NCI-H128 (cell line): Measurements from ENCODE around the gene DUSP5.
"Not testable (repeated sequence)": the region's sequence is repeated elsewhere in the genome, so short reads cannot be mapped to it uniquely, and the experiment has no call there.

Experiments
- DNase-seq: peaks from one replicate; lab custom pipeline; 2025; ENCODE audit not compliant: unreplicated experiment; lab: John Stamatoyannopoulos, UW

Gene DUSP5, protein sequence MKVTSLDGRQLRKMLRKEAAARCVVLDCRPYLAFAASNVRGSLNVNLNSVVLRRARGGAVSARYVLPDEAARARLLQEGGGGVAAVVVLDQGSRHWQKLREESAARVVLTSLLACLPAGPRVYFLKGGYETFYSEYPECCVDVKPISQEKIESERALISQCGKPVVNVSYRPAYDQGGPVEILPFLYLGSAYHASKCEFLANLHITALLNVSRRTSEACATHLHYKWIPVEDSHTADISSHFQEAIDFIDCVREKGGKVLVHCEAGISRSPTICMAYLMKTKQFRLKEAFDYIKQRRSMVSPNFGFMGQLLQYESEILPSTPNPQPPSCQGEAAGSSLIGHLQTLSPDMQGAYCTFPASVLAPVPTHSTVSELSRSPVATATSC

DNA sequence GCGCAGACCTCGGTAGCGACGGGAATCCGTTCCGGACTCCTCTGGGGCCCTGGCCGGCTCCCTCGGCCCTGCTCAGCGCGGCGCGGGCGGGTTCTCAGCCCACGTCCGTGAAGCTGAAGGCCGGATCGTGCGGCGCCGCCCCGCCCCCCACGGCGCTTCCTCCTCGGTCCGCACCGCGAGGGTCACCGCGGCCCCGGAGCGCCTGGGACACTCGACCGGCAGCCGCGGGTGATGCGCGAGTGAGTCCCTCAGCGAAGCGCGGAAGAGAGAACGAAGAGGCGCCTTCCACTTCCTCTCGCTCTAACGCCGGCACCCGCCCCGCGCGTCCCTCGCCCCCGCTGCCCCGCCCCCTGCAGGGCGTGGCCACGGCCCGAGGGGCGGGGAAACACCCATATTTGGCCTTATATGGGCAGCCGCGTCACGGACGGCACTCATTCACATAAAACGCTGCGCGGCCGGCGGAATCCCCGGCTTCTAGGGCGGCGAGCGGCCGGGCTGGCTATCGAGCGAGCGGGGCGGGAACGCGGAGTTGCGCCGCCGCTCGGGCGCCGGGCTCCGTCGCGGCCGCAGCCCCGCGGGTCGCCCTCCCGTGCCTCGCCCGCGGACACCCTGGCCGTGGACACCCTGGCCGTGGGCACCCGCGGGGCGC, at the start of gene DUSP5:
TSS of gene DUSP5 (plus strand) at position 470 of the 649 bp plus-strand sequence. CDS start 215 bp downstream, outside the sequence.
- DNase-seq = peak; percentile 28

DNA sequence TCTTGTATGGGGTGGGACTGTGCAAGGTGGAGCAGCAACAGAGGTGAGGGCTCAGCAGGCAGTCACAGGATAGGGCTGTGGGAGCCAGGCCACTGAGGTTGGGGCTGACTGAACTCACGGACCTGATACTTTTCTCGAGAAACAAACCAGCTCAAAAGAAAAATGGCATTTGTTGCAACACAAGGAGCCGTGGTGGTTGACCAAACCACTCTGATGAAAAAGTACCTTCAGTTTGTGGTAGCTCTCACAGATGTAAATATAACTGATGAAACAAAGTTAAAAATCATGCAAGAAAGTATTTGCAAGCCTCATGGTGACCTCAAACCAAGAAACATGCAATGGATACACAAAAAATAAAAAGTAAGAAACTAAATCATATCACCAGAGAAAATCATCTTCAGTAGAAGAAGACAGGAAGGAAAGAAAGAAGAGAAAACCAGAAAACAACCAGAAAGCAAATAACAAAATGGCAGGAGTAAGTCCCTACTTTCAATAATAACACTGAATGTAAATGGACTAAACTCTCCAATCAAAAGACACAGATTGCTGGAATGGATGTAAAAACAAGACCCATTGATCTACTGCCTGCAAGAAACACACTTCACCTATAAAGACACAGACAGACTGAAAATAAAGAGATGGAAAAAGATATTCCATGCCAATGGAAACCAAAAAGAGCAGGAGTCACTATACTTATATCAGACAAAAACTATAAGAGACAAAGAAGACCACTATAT, 48.9 kb upstream of the DUSP5 start:
- DNase-seq = no peak

DNA sequence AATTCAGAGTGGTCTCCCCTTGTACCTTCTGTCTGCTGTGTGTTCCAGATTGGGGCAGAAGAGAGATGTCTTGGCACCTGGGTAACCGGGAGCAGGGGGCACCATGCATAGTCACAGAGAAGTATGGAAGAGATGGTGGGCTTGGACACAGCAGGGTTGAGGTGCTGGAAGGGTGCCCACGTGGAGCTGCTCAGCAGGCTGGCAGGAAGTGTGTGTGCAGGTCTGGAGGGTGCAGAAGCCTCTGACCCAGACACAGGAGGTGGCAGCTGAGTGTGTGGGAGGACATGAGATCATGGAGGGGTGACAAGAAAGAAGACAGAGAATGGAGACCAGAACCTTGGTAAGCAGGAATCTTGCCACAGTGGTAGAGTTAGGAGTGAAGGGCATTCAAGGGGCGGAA, 42.3 kb upstream of the DUSP5 start:
- DNase-seq = no peak

DNA sequence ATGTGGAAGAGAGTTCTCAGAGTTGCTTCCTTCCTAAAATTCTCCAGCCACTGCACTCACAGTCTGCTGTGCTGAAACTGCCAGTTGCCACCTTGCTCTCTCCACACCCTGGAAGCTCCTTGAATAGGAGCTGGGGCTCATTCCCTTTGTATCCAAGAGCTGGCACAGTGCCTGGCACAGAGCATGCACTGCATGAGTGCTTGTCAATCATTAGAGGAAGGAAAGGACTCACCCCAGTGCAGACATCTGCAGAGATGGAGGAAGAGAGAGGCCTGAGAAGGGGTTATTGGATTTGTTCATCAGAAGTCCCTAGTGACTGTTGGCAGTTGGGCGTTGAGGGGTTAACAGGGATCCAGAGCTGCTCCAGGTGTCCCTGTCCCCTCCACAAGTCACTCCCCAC, 41.7 kb upstream of the DUSP5 start:
- DNase-seq = no peak

DNA sequence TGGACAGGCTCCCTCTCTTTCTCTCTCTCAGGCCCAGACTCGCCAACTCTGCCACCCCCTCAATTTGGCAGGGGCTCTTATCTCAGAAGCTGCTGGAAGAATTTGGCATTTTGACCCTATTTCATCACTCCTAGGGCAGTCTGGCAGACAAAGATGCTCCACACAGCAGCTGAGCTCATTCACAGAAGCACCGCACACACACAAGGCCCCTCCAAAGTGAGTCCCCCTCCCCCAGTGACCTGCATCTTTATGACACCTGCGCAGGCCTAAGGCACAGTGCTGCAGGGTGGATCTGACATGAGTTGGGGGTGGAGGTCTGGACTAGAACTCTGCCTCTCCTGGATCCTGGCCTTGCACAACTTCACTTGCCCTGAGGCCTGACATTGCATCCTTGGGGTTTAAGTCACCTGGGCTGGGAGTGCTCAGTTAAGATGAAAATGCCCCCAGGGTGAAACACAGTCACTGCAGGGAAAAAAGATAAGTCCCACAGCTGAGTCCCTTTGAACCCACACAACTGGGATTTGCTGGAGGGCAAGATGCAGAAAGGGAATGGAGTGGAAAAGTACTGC, 41.1 kb upstream of the DUSP5 start:
- DNase-seq = no peak

DNA sequence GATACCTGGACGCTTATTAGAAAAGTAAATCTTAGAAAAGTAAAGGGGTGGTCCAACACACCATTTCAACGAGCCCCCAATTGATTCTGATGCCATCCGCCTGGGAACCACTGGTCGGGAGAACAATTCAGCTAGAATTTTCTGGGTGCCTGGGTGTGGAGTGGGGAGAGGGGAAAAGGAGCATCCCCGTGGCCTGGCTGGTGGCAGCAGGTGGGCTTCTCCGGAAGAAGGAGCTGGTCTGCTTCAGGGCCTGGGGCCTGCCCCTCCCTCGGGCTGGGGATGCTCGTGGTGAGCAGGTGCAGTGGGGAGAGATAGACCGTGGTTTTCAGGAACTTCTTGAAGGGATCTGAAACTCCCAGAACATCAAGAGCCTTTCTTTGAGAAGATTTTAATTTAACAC, 39.9 kb upstream of the DUSP5 start:
- no peak for DNase-seq

DNA sequence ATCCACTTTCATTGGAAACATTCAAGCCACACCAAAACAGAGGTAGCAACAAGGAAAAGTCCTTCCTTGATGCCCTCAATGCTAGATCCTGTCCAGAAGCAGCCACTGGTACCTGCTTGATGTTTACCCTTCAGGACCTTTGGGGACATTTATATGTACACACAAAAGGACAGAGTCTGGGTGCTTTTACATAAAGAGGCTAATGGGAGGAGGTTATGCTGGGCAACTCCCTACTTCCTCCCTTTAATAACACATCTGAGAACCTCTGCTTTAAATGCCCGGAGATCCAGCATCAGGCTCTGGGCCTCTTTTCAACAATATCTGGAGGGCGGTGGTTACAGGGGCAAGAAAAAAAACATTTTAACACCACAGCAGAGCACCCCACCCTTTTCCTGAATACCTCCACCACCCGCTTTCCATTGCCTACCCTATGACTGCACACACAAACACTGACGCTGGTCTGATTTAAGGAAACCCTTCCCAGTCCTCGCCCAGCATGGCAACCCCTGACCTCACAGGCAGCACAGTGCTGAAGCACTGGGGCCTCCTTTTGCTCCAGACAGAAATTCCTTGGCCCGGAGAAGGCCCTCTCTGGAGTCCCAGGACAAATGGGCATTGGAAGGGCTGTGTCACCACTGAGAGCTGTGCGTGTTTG, 39.3 kb upstream of the DUSP5 start:
- DNase-seq = no peak

DNA sequence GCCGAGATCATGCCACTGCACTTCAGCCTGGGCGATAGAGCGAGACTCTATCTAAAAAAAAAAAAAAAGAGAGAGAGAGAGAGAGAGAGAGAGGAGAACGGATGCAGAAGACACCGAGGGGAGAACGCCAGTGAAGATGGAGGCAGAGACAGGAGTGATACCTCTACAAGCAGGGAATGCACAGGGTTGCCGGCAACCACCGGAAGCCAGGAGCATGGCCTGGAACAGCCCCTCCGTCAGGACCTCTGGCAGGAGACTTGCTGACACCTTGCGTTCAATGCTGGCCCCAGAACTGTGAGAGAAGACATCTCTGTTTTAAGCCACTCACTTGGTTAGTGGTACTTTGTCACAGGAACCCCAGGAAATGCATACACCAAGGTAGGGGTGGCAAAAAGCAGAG, 38.1 kb upstream of the DUSP5 start:
- DNase-seq = no peak

DNA sequence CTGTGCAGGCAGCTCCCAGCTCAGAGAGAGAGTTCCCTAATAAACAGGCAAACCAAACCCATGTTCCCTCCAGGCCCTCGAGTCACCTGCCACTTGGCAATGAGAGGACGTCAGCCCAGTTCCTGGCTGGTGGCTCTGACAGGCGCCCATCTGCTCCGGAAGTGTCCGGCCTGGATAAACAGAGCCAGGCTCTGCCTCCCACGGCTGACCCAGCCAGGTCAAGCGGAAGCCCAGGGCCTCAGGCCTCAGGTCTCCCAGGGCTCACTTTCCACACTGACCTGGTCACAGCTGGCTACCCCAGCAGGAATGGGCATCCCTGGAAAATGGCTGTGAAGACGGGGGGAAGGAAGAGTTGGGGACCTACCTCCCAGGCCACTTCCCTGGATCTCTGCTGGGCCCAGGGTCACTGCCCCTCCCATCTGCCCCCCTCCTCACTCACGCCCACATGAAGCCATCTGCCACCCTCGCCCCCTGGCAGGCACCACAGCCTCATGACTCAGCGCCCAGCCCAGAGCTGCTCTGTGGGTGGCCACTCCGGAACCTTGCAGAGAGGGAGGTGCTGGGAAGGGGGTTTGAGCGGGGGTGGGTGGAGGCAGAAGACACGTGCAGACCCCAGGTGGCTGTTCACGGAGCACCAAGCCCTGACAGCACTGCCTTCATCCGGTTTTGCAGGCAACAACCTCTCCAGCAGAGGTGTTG, 37.4 kb upstream of the DUSP5 start:
- no peak for DNase-seq

DNA sequence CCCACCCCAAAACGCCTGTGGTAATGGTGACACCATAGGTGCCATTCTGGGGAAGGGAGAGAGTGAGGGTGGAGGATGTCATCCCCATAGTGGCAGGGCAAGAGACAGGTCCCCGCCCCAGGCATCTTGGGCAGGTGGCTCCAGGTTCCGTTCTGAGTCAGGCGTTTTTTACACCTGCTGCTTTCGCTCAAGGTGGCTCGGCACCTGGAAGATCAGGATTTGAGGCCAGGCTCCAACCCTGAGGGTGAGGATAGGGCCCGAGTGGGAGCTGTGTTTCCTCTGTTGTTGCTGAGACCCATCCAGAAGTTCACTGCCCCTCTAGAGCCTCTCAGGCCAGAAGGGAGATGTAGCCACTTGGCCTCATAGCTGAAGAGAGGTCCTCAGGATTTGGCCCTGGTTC, 36.6 kb upstream of the DUSP5 start:
- no peak for DNase-seq

DNA sequence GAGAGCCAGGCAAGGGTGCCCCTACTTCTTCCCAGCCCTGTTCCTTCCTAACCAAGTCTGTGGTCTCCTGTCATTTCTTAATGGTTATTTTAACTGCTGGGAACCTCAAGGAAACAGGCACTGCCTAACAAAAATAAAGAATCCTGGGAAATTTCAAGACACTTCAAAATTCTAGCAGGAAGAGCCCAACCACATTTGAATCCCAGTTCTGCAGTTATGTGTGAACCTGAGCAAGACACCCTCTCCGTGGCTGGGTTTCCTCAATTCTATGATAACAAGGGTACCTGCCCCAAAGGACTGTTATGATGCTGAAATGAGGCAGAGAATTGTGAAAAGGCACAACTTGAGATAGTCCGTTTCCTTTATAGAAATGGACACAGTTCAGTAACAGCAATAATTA, 36.2 kb upstream of the DUSP5 start:
- no peak for DNase-seq

DNA sequence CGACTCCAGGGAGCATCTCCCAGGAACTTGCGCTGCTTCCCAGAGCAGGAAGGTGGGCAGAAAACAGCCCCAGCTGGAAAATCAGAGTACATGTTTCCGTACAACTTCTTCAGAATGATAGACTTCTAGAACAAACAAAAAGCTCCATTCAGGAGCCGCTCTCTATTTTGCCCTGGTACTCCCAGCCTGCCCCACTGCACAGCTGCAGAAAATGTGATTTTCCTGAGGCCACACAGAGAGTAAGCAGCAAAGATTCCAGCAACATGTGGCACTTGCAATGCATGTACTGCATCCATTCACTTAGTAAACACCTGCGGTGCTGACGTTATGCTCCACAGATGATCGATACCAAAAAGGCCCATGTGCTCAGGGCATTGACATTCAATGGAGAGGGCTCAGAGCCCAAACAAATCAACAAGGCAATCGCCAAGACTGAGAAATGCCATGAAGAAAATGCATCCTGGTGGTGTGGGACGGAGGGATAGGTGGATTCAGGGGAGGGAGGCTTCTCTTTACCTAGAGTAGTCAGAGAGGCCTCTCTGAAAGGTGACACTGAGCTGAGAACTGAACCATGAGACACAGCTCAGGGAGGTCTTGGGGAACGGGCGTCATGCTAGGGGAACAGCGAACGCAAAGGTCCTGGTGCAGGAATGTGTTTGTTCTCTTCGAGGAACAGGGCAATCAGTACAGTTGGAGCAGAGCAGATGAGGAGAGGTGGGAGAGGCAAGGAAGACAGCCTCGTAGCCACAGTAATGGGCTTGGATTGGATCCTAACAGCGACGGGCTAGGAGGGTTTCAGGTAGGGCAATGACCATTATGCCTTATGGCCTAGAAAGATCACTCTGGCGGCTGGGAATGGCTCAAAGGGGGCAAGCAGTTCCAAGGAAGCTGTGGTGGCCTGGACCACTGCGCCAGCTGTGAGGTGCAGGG, 35.3 kb upstream of the DUSP5 start:
- no peak for DNase-seq

DNA sequence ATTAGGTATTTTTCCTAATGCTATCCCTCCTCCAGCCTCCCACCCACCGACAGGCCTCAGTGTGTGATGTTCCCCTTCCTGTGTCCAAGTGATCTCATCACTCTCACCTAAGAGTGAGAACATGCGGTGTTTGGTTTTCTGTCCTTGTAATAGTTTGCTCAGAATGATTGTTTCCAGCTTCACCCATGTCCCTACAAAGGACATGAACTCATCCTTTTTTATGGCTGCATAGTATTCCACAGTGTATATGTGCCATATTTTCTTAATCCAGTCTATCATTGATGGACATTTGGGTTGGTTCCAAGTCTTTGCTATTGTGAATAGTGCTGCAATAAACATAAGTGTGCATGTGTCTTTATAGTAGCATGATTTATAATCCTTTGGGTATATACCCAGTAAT, 29.4 kb upstream of the DUSP5 start:
- DNase-seq = not testable (repeated sequence)

DNA sequence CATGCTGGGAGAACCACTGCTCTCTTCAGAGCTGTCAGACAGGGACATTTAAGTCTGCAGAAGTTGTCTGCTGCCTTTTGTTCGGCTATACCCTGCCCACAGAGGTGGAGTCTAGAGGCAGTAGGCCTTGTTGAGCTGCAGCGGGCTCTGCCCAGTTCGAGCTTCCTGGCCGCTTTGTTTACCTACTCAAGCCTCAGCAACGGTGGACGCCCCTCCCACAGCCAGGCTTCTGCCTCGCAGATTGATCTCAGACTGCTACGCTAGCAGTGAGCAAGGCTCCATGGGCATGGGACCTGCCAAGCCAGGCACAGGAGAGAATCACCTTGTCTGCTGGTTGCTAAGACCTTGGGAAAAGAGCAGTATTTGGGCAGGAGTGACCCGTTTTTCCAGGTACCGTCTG, 27.2 kb upstream of the DUSP5 start:
- DNase-seq = not testable (repeated sequence)

DNA sequence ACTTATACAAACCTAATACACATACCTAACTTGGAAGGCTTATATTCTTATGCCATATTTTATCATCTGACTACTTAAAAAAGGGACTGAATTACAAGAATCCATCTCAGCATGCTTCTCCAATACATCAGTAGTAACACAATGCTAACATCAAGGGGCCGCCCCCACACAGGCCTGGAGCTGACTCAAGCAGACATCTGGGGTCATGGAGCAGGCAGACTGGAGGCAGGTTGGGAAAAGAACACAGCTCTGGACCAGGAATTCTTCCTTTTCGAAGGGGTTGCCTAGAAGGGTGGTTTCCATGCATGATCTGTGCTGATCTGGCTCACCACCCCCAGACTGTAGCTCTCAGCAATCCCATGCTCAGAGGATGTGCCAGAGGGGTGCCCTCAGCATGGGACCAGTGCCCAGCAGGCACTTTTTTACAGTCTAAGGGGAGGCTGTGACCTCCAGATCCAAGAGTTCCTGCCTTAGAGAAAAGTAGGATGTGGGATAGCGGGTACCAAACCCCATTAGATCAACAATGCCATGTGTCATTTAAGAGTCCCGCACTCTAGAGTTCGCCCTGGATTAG, 26.1 kb upstream of the DUSP5 start:
- DNase-seq = no peak

DNA sequence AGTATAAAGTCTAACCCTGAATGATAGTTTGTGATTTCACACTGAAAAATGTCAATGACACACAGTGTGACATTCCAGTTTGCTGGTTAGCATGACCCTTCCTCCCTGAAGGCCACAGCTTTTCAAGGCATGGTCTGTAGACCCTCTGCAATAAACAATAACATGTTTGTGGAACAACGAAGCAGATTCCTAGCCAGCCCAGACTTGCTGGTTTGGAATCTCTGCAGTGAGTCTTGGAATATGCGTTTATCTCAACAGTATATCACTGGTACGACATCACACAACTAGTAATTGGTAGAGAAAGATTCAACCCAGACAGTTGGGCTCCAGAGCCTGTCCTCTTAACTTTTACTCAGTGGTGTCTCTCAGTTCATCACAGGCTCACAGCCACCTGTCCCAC, 23.7 kb upstream of the DUSP5 start:
- no peak for DNase-seq

DNA sequence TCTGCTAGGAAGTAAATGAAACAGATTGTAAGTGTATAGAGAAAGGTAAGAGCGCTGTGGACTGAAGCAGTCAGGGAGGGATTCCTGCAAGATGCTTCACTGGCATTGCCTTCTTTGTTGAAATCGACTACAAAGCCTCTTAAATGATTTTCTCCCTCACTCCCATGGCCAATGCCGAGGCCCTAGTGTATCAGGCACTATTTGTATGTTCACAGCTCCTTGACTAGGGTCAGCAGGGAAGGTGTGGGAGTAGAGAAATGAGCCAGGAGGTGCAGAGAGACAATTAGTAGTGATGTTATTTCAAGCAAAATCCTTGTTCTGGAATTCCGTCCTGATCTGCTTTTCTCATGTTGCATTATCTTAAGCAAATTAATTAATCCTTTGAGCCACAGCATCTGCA, 22.9 kb upstream of the DUSP5 start:
- no peak for DNase-seq

DNA sequence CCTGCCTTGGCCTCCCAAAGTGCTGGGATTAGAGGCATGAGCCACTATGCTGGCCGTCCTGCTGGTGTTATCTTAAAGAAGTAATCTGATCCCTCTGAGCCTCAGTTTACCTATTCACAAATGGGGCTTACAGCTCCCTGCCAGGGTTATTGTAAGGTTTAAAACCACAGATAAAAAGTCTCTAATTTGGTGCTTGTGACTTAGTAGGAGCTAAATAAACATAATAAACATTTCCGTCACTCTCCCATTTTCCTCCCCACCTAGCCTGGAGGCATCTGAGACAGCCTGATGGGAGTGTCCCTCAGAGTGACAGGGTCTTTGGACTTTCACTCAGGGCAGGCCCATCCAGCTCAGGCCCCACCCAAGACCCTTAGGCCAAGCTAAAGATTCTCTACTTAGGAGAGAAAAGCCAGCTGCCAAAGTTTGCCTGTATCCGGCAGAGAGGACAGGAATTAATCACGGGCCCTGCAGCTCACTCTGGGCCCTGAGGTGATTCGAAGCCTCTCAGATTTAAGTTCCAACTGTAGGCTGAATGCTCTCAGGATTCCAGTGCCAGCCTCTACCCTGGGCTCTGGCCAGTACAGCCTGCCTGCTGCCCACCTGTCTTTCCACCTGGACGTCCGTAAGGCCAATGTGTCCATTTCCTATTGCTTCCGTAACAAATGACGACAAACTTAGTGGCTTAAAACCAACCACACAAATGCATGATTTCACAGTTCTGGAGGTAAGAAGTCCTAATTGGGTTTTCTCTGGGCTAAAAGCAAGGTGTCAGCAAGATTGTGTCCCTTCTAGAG, 21.8 kb upstream of the DUSP5 start:
- DNase-seq = no peak
